ENCODE measurements around the gene DPRX.

DNA sequence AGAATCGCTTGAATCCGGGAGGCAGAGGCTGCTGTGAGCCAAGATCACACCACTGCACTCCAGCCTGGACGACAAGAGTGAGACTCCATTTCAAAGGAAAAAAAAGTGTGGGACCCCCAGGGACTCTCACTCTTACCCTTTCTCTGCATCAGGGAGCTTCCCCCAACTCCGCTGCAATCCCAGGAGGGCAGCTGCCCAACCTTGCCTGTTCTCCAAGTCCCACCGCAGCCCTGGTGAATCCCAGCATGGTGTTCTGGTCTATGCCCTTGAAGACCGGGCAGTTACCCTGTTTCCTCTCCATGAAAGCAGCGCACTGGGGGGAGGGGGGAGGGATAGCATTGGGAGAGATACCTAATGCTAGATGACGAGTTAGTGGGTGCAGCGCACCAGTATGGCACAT, 35.7 kb upstream of the DPRX start:
- TF ChIP-seq EP300 (conservative IDR thresholded peaks at IDR 0.05; ENCODE audit: poor library complexity, severe bottlenecking) (no peak), EZH2 (IDR thresholded peaks at IDR 0.05; ENCODE audit: borderline replicate concordance, insufficient read depth, low read length, poor library complexity, severe bottlenecking) (no peak), POLR2AphosphoS5 (IDR thresholded peaks at IDR 0.05) (no peak), MXI1 (conservative IDR thresholded peaks at IDR 0.05; ENCODE audit: poor library complexity, severe bottlenecking) (no peak), TAF1 (IDR thresholded peaks at IDR 0.05; ENCODE audit: low read depth) (no peak), SMC3 (conservative IDR thresholded peaks at IDR 0.05; ENCODE audit: poor library complexity) (no peak), RAD21 (conservative IDR thresholded peaks at IDR 0.05) (no peak)
- TF ChIP-seq, protein P1, sequence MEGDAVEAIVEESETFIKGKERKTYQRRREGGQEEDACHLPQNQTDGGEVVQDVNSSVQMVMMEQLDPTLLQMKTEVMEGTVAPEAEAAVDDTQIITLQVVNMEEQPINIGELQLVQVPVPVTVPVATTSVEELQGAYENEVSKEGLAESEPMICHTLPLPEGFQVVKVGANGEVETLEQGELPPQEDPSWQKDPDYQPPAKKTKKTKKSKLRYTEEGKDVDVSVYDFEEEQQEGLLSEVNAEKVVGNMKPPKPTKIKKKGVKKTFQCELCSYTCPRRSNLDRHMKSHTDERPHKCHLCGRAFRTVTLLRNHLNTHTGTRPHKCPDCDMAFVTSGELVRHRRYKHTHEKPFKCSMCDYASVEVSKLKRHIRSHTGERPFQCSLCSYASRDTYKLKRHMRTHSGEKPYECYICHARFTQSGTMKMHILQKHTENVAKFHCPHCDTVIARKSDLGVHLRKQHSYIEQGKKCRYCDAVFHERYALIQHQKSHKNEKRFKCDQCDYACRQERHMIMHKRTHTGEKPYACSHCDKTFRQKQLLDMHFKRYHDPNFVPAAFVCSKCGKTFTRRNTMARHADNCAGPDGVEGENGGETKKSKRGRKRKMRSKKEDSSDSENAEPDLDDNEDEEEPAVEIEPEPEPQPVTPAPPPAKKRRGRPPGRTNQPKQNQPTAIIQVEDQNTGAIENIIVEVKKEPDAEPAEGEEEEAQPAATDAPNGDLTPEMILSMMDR (IDR thresholded peaks at IDR 0.05; ENCODE audit: poor library complexity, severe bottlenecking), result no peak
- TF ChIP-seq, protein P2, sequence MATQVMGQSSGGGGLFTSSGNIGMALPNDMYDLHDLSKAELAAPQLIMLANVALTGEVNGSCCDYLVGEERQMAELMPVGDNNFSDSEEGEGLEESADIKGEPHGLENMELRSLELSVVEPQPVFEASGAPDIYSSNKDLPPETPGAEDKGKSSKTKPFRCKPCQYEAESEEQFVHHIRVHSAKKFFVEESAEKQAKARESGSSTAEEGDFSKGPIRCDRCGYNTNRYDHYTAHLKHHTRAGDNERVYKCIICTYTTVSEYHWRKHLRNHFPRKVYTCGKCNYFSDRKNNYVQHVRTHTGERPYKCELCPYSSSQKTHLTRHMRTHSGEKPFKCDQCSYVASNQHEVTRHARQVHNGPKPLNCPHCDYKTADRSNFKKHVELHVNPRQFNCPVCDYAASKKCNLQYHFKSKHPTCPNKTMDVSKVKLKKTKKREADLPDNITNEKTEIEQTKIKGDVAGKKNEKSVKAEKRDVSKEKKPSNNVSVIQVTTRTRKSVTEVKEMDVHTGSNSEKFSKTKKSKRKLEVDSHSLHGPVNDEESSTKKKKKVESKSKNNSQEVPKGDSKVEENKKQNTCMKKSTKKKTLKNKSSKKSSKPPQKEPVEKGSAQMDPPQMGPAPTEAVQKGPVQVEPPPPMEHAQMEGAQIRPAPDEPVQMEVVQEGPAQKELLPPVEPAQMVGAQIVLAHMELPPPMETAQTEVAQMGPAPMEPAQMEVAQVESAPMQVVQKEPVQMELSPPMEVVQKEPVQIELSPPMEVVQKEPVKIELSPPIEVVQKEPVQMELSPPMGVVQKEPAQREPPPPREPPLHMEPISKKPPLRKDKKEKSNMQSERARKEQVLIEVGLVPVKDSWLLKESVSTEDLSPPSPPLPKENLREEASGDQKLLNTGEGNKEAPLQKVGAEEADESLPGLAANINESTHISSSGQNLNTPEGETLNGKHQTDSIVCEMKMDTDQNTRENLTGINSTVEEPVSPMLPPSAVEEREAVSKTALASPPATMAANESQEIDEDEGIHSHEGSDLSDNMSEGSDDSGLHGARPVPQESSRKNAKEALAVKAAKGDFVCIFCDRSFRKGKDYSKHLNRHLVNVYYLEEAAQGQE (IDR thresholded peaks at IDR 0.05; ENCODE audit: borderline replicate concordance), result no peak
